Dendritic cell treated with granulocyte-macrophage colony-stimulating factor and Interleukin-4, amounts not matched to agents 40 ng/mL and 50 ng/mL, for 4 days (primary cell): ENCODE results near the gene UBE2I.
"Not testable (repeated sequence)": the region's sequence is repeated elsewhere in the genome, so short reads cannot be mapped to it uniquely, and the experiment has no call there.

Experiments used
- H3K27ac Mint-ChIP-seq: one replicate; pipeline ENCODE4 v1.8.0; 2022; ENCODE audit warnings: mild to moderate bottlenecking, mixed read lengths
- H3K27me3 Mint-ChIP-seq: one replicate; pipeline ENCODE4 v1.8.0; 2022; ENCODE audit warnings: mild to moderate bottlenecking, mixed read lengths
- H3K36me3 Mint-ChIP-seq: one replicate; pipeline ENCODE4 v1.8.0; 2022; ENCODE audit warnings: low read depth, mixed read lengths
- H3K4me1 Mint-ChIP-seq: one replicate; pipeline ENCODE4 v1.8.0; 2022; ENCODE audit warnings: low read depth, mixed read lengths
- H3K4me3 Mint-ChIP-seq: one replicate; pipeline ENCODE4 v1.8.0; 2022; ENCODE audit warnings: mild to moderate bottlenecking, moderate library complexity, mixed read lengths
- H3K9me3 Mint-ChIP-seq: one replicate; pipeline ENCODE4 v1.8.0; 2022; ENCODE audit warnings: mixed read lengths
- intact Hi-C: fragments of 100-400 bp; cut with micrococcal nuclease; formaldehyde crosslinking; loops from one replicate; pipeline ENCODE4 v1.15.0; 2022

The UBE2I gene

GRCh38 chr16:1271724-1272413 is 37.6 kb upstream of the UBE2I start:
- H3K4me1 Mint-ChIP-seq, H3K9me3 Mint-ChIP-seq, H3K4me3 Mint-ChIP-seq, H3K27ac Mint-ChIP-seq, intact Hi-C loops, H3K36me3 Mint-ChIP-seq: not testable (repeated sequence)
- H3K27me3 Mint-ChIP-seq, result peaks cover 23% of the 10 kb centered on the region

- Mint-ChIP-seq H3K27ac (no peak overlapping the region), H3K36me3 (no peaks in the 10 kb centered on the region), H3K27me3 (peaks cover 29% of the 10 kb centered on the region), H3K4me1 (peaks cover 5% of the 10 kb centered on the region), H3K9me3 (no peaks in the 10 kb centered on the region), H3K4me3 (no peak overlapping the region)
- intact Hi-C loops, result no loop called here
These were observed 36.8 kb upstream of the UBE2I start for GRCh38 chr16:1272453-1273198.

GRCh38 chr16:1273816-1274215 is 35.6 kb upstream of the UBE2I start:
- Mint-ChIP-seq H3K4me3 (no peak overlapping the region), H3K9me3 (no peaks in the 10 kb centered on the region), H3K36me3 (no peaks in the 10 kb centered on the region), H3K27ac (no peak overlapping the region), H3K27me3 (peaks cover 41% of the 10 kb centered on the region), H3K4me1 (peaks cover 5% of the 10 kb centered on the region)
- intact Hi-C loops, result no loop called here

GRCh38 chr16:1274767-1275166 is 34.7 kb upstream of the UBE2I start:
- intact Hi-C loops, result no loop called here
- Mint-ChIP-seq H3K4me3 (no peak overlapping the region), H3K27me3 (peaks cover 47% of the 10 kb centered on the region), H3K27ac (no peak overlapping the region), H3K36me3 (no peaks in the 10 kb centered on the region), H3K9me3 (no peaks in the 10 kb centered on the region), H3K4me1 (peaks cover 5% of the 10 kb centered on the region)

- Mint-ChIP-seq H3K27me3 (peaks cover 46% of the 10 kb centered on the region), H3K27ac (no peak overlapping the region), H3K4me1 (peaks cover 5% of the 10 kb centered on the region), H3K36me3 (no peaks in the 10 kb centered on the region), H3K4me3 (no peak overlapping the region), H3K9me3 (no peaks in the 10 kb centered on the region)
- intact Hi-C loops, result no loop called here
These were observed 33.5 kb upstream of the UBE2I start for GRCh38 chr16:1275791-1276579.

GRCh38 chr16:1276580-1276878 is 32.9 kb upstream of the UBE2I start:
- Mint-ChIP-seq H3K9me3 (no peaks in the 10 kb centered on the region), H3K36me3 (no peaks in the 10 kb centered on the region), H3K4me3 (no peak overlapping the region), H3K27me3 (peaks cover 45% of the 10 kb centered on the region), H3K27ac (no peak overlapping the region), H3K4me1 (peaks cover 2% of the 10 kb centered on the region)
- intact Hi-C loops, result no loop called here

GRCh38 chr16:1277151-1277598 is 32.3 kb upstream of the UBE2I start:
- no peaks in the 10 kb centered on the region for H3K9me3 Mint-ChIP-seq
- H3K4me1 Mint-ChIP-seq, result peaks cover under 1% of the 10 kb centered on the region
- H3K27me3 Mint-ChIP-seq, result peaks cover 44% of the 10 kb centered on the region
- H3K4me3 Mint-ChIP-seq, result no peak overlapping the region
- no peak overlapping the region for H3K27ac Mint-ChIP-seq
- no peaks in the 10 kb centered on the region for H3K36me3 Mint-ChIP-seq
- intact Hi-C loops, result no loop called here

GRCh38 chr16:1277617-1278282 is 31.7 kb upstream of the UBE2I start:
- intact Hi-C loops, result no loop called here
- Mint-ChIP-seq H3K27me3 (peaks cover 42% of the 10 kb centered on the region), H3K4me3 (no peak overlapping the region), H3K9me3 (no peaks in the 10 kb centered on the region), H3K36me3 (no peaks in the 10 kb centered on the region), H3K27ac (no peak overlapping the region), H3K4me1 (peaks cover 7% of the 10 kb centered on the region)

GRCh38 chr16:1278477-1278876 is 31.0 kb upstream of the UBE2I start:
- H3K36me3 Mint-ChIP-seq, result no peaks in the 10 kb centered on the region
- intact Hi-C loops, result no loop called here
- peaks cover 13% of the 10 kb centered on the region for H3K4me1 Mint-ChIP-seq
- H3K9me3 Mint-ChIP-seq, result no peaks in the 10 kb centered on the region
- peaks cover 40% of the 10 kb centered on the region for H3K27me3 Mint-ChIP-seq
- no peak overlapping the region for H3K4me3 Mint-ChIP-seq
- no peak overlapping the region for H3K27ac Mint-ChIP-seq

GRCh38 chr16:1279081-1279944 is 30.1 kb upstream of the UBE2I start:
- no peaks in the 10 kb centered on the region for H3K36me3 Mint-ChIP-seq
- no peaks in the 10 kb centered on the region for H3K9me3 Mint-ChIP-seq
- H3K27ac Mint-ChIP-seq, result no peak overlapping the region
- H3K4me3 Mint-ChIP-seq, result no peak overlapping the region
- peaks cover 17% of the 10 kb centered on the region for H3K4me1 Mint-ChIP-seq
- intact Hi-C loops, result no loop called here
- peaks cover 43% of the 10 kb centered on the region for H3K27me3 Mint-ChIP-seq

- no peaks in the 10 kb centered on the region for H3K9me3 Mint-ChIP-seq
- H3K27ac Mint-ChIP-seq, result no peak overlapping the region
- H3K4me1 Mint-ChIP-seq, result peaks cover 17% of the 10 kb centered on the region
- H3K36me3 Mint-ChIP-seq, result no peaks in the 10 kb centered on the region
- H3K4me3 Mint-ChIP-seq, result no peak overlapping the region
- intact Hi-C loops, result no loop called here
- H3K27me3 Mint-ChIP-seq, result peaks cover 43% of the 10 kb centered on the region
These were observed 29.4 kb upstream of the UBE2I start for GRCh38 chr16:1279945-1280589.

- intact Hi-C loops, result no loop called here
- no peak overlapping the region for H3K27ac Mint-ChIP-seq
- H3K9me3 Mint-ChIP-seq, result no peaks in the 10 kb centered on the region
- H3K27me3 Mint-ChIP-seq, result peaks cover 44% of the 10 kb centered on the region
- H3K36me3 Mint-ChIP-seq, result no peaks in the 10 kb centered on the region
- H3K4me1 Mint-ChIP-seq, result peaks cover 17% of the 10 kb centered on the region
- no peak overlapping the region for H3K4me3 Mint-ChIP-seq
These were observed 28.7 kb upstream of the UBE2I start for GRCh38 chr16:1280783-1281182.

GRCh38 chr16:1281517-1281916 is 27.9 kb upstream of the UBE2I start:
- no peaks in the 10 kb centered on the region for H3K36me3 Mint-ChIP-seq
- no peak overlapping the region for H3K4me3 Mint-ChIP-seq
- intact Hi-C loops, result no loop called here
- no peaks in the 10 kb centered on the region for H3K9me3 Mint-ChIP-seq
- H3K27ac Mint-ChIP-seq, result no peak overlapping the region
- peaks cover 46% of the 10 kb centered on the region for H3K27me3 Mint-ChIP-seq
- H3K4me1 Mint-ChIP-seq, result peaks cover 17% of the 10 kb centered on the region
